PC-9 (cell line): Measurements from ENCODE around the gene WASL. TPM values are rescaled to one million over a fixed set of nuclear protein-coding genes. Genes with fewer than 3 reads are reported as not detected.

ENCODE experiments used
- BruUV-seq: library from RNA; stranded (reverse); fragments of 400-500 nt; replicated peaks from 2 replicates; lab custom pipeline; 2021; lab: Mats Ljungman, UMichigan
- CTCF ChIA-PET: fragments of 300-600 bp; sonication (Branson Sonifier 250); formaldehyde crosslinking; loops from one replicate; lab custom pipeline; 2022; ENCODE audit warnings: antibody characterized with exemption; lab: Charles Lee
- POLR2A ChIA-PET: fragments of 300-600 bp; sonication (Branson Sonifier 250); formaldehyde crosslinking; loops from one replicate; lab custom pipeline; 2022; ENCODE audit warnings: antibody characterized with exemption; ENCODE audit not compliant: unreplicated experiment; lab: Charles Lee
- DNase-seq, 2 experiments: peaks; one replicate each; pipeline versions ENCODE4 v3.0.0 to v3.0.0-alpha.2; 2015 to 2022; ENCODE audit warnings: mixed read lengths in 1 of 2
- H2AFZ ChIP-seq: fragments of 200-600 bp; sonication (generic); 2 replicates; pipeline ENCODE4 v1.8.1; 2017; ENCODE audit warnings: antibody characterized with exemption
- H3F3A ChIP-seq: fragments of 200-600 bp; sonication (generic); 2 replicates; pipeline ENCODE4 v1.8.1; 2017; ENCODE audit warnings: antibody characterized with exemption, mild to moderate bottlenecking, low read depth; ENCODE audit not compliant: insufficient read depth
- H3K27ac ChIP-seq: fragments of 200-600 bp; sonication (generic); 2 replicates; pipeline ENCODE4 v1.6.1; 2016; ENCODE audit warnings: mixed run types
- H3K27me3 ChIP-seq: fragments of 200-600 bp; sonication (generic); 2 replicates; pipeline ENCODE4 v1.6.1; 2016; ENCODE audit warnings: low read depth, mixed run types; ENCODE audit not compliant: insufficient read depth
- H3K36me3 ChIP-seq: fragments of 200-600 bp; sonication (generic); 2 replicates; pipeline ENCODE4 v1.6.1; 2016; ENCODE audit warnings: low read depth, mixed run types
- H3K4me1 ChIP-seq: fragments of 200-600 bp; sonication (generic); replicated peaks from 2 replicates; pipeline ENCODE4 v1.6.1; 2016; ENCODE audit warnings: mixed run types; ENCODE audit not compliant: insufficient read depth
- H3K4me2 ChIP-seq: fragments of 200-600 bp; sonication (generic); 2 replicates; pipeline ENCODE4 v1.6.1; 2017; ENCODE audit warnings: mixed run types
- H3K4me3 ChIP-seq: fragments of 200-600 bp; sonication (generic); 2 replicates; pipeline ENCODE4 v1.6.1; 2016; ENCODE audit warnings: mixed run types
- H3K79me2 ChIP-seq: fragments of 200-600 bp; sonication (generic); 2 replicates; pipeline ENCODE4 v1.6.1; 2017; ENCODE audit warnings: low read depth, mixed run types
- H3K9me2 ChIP-seq: fragments of 200-600 bp; sonication (generic); 2 replicates; pipeline ENCODE4 v1.8.1; 2017; ENCODE audit warnings: mild to moderate bottlenecking; ENCODE audit not compliant: insufficient read depth
- H3K9me3 ChIP-seq: fragments of 200-600 bp; sonication (generic); 2 replicates; pipeline ENCODE4 v1.8.1; 2016; ENCODE audit warnings: low read depth; ENCODE audit not compliant: insufficient read depth
- H4K20me1 ChIP-seq: fragments of 200-600 bp; sonication (generic); 2 replicates; pipeline ENCODE4 v1.8.1; 2017; ENCODE audit not compliant: insufficient read depth
- EZH2 ChIP-seq: fragments of 200-600 bp; sonication (generic); IDR thresholded peaks from 2 replicates; pipeline ENCODE4 v1.8.0; 2017; ENCODE audit warnings: antibody characterized with exemption, low read depth
- intact Hi-C: fragments of 100-400 bp; cut with micrococcal nuclease; formaldehyde crosslinking; loops from one replicate; pipeline ENCODE4 v1.10.0; 2022; ENCODE audit not compliant: unreplicated experiment
- total RNA-seq: library from RNA; stranded (reverse); gene quantifications from 2 replicates; pipeline ENCODE4 v1.2.3, GENCODE V29; 2021
- TF ChIP-seq, protein P1 (sequence below): fragments of 200-600 bp; sonication (generic); conservative IDR thresholded peaks from 2 replicates; pipeline ENCODE4 v1.6.1; 2017; ENCODE audit warnings: mixed run types, antibody characterized with exemption, mild to moderate bottlenecking, moderate library complexity

The WASL gene
- total RNA-seq, 1 experiment from 2014 or later, result 40.3 TPM

DNA sequence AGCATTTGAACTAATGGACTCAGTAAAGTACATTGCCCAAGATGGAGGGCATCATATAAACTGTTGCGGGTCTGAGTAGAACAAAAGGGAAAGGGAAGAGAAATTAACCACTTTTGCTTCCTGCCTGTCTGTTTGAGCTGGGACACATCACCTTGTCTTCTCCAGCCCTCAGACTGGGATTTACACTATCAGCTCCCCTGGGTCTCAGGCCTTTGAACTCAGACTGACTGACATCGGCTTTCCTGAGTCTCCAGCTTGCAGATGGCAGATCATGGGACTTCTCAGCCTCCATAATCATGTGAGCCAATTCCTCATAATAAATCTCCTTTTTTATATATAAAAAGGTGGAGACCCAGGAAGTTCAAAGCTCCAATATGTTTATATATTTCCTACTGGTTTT, 23.0 kb upstream of the WASL start:
- H3K4me2 ChIP-seq, result no peak overlapping the region
- no peak overlapping the region for H3K4me3 ChIP-seq
- POLR2A ChIA-PET, result interaction anchor here (0.6 kb wide), 1 partner anchor 297 kb away, joined by 31 read pairs; no protein-coding TSS in a partner anchor
- H3K36me3 ChIP-seq, result no peaks in the 10 kb centered on the region
- peaks cover 3% of the 10 kb centered on the region; the same call in 1 of the 2 replicates for H3K9me3 ChIP-seq
- peaks cover 5% of the 10 kb centered on the region; the same call in 1 of the 2 replicates for H3K9me2 ChIP-seq
- no peaks in the 10 kb centered on the region for H4K20me1 ChIP-seq
- intact Hi-C loops, result no loop called here
- peaks cover 27% of the 10 kb centered on the region for H3K4me1 ChIP-seq
- no peak overlapping the region for H2AFZ ChIP-seq
- DNase-seq, result no peak
- BruUV-seq, result no TSS peak
- H3K79me2 ChIP-seq, result no peaks in the 10 kb centered on the region
- TF ChIP-seq, protein P1, sequence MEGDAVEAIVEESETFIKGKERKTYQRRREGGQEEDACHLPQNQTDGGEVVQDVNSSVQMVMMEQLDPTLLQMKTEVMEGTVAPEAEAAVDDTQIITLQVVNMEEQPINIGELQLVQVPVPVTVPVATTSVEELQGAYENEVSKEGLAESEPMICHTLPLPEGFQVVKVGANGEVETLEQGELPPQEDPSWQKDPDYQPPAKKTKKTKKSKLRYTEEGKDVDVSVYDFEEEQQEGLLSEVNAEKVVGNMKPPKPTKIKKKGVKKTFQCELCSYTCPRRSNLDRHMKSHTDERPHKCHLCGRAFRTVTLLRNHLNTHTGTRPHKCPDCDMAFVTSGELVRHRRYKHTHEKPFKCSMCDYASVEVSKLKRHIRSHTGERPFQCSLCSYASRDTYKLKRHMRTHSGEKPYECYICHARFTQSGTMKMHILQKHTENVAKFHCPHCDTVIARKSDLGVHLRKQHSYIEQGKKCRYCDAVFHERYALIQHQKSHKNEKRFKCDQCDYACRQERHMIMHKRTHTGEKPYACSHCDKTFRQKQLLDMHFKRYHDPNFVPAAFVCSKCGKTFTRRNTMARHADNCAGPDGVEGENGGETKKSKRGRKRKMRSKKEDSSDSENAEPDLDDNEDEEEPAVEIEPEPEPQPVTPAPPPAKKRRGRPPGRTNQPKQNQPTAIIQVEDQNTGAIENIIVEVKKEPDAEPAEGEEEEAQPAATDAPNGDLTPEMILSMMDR, result no peak
- no peak for TF ChIP-seq EZH2
- H3F3A ChIP-seq, result 0 out of 2 replicates have a peak, but pooled peaks cover 7% of the 10 kb centered on the region
- CTCF ChIA-PET, result no interaction called here
- no peak overlapping the region for H3K27ac ChIP-seq
- no peaks in the 10 kb centered on the region for H3K27me3 ChIP-seq

DNA sequence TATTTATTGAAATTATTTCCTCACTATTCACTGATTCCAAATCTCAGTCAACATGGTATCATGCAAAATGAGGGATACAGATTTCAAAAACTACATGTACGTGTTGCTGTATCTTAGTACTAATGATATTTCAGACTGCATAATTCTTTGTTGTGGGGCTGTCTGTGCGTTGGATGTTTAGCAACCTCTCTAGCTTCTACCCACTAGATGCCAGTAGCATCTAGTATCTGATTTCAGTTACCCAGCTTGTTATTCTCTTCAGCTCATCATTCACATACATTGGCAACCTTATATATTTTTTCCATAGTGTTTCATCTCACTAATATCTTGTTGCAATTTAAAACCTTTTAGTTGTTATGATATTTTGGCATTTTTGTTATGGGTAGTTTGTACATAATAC, 22.5 kb upstream of the WASL start:
- H3K27me3 ChIP-seq, result no peaks in the 10 kb centered on the region
- peaks cover 3% of the 10 kb centered on the region; the same call in 1 of the 2 replicates for H3K9me3 ChIP-seq
- DNase-seq, result no peak
- ChIA-PET CTCF (interaction anchor here (0.7 kb wide), 1 partner anchor 297 kb away, joined by 3 read pairs; no protein-coding TSS in a partner anchor), POLR2A (no interaction called here)
- H3K4me2 ChIP-seq, result no peak overlapping the region
- H3K4me3 ChIP-seq, result no peak overlapping the region
- intact Hi-C loops, result no loop called here
- no peak for TF ChIP-seq EZH2
- TF ChIP-seq, protein P1, result no peak
- no peaks in the 10 kb centered on the region for H3K79me2 ChIP-seq
- H3F3A ChIP-seq, result 0 out of 2 replicates have a peak, but pooled peaks cover 7% of the 10 kb centered on the region
- H3K36me3 ChIP-seq, result no peaks in the 10 kb centered on the region
- H3K9me2 ChIP-seq, result peaks cover 5% of the 10 kb centered on the region; the same call in 1 of the 2 replicates
- H3K4me1 ChIP-seq, result peaks cover 27% of the 10 kb centered on the region
- H4K20me1 ChIP-seq, result no peaks in the 10 kb centered on the region
- no TSS peak for BruUV-seq
- no peak overlapping the region for H2AFZ ChIP-seq
- H3K27ac ChIP-seq, result peak overlapping the region; percentile 61; the same call in 1 of the 2 replicates

DNA sequence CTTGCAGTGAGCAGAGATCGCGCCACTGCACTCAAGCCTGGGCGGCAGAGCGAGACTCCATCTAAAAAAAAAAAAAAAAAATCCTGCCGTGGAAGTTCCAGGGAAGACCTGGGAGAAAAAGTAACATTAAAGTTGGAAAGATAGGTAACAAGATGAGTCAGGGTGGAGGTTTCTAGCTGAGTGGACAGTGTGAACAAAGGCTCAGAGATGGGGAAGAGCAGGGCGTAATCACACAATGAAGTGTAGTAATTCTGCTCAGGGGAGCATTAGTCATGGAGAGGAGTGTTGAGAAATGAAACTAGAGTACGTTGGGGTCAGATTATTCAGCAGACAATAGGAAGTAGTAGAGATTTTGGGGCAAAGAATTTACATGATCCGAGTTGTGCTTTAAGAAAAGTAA, 21.6 kb upstream of the WASL start:
- Histone ChIP-seq H3K4me2 (peak overlapping the region; percentile 39), H3K9me2 (peaks cover 3% of the 10 kb centered on the region; the same call in 1 of the 2 replicates), H3K27ac (peak overlapping the region; percentile 61), H4K20me1 (no peaks in the 10 kb centered on the region), H3K4me3 (0 out of 2 replicates have a peak overlapping the region, but pooled peaks have one; percentile 3), H3K4me1 (peaks cover 27% of the 10 kb centered on the region), H2AFZ (no peak overlapping the region), H3K36me3 (no peaks in the 10 kb centered on the region), H3F3A (0 out of 2 replicates have a peak, but pooled peaks cover 7% of the 10 kb centered on the region), H3K9me3 (no peaks in the 10 kb centered on the region; the same call in 1 of the 2 replicates), H3K27me3 (no peaks in the 10 kb centered on the region), H3K79me2 (no peaks in the 10 kb centered on the region)
- ChIA-PET CTCF (interaction anchor here (0.6 to 1.1 kb wide), 2 partner anchors 23 to 385 kb away, joined by 5 to 10 read pairs; no protein-coding TSS in a partner anchor), POLR2A (interaction anchor here (0.7 kb wide), 1 partner anchor 22 kb away, joined by 18 read pairs; the partner anchor contains the start of gene WASL)
- TF ChIP-seq, protein P1, result no peak
- TF ChIP-seq EZH2, result no peak
- intact Hi-C loops, result no loop called here
- BruUV-seq, result no TSS peak
- peak; percentile 38 to 81 for DNase-seq
